SKM-1 (cell line): ENCODE measurements around the gene ITM2C.

ENCODE experiments used
- DNase-seq: peaks from one replicate; lab custom pipeline; 2025; ENCODE audit not compliant: unreplicated experiment; lab: John Stamatoyannopoulos, UW

Gene ITM2C

DNA sequence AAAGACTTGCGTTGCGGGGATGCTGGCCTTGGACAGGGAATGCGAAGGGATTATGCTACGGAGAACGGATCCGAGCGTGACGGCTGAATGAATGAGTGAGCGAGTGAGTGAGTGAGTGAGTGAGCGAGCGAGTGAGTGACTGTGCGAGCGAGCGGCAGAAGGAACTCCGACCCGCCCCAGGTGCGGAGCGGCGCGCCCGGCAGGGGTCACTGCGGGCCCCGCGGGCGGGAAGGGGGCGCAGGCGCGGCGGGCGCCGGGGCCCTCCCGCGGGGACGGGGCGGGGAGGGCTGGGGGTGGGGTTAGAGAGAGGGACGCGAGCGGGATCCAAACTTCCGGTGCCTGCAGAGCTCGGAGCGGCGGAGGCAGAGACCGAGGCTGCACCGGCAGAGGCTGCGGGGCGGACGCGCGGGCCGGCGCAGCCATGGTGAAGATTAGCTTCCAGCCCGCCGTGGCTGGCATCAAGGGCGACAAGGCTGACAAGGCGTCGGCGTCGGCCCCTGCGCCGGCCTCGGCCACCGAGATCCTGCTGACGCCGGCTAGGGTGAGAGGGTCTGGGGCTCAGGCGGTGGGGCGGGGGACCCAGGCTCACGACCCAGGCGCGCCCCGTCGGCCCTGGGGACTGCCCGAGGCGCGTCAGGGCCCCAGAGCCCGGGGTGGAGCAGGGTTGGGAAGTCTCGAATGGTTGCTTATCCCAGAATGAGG is at the start of gene ITM2C:
TSS of gene ITM2C (plus strand) at position 338 of the 702 bp plus-strand sequence. CDS start at position 422, 84 bp downstream.
- peak; percentile 72 for DNase-seq

GRCh38 chr2:230815088-230815487 is 49.7 kb upstream of the ITM2C start:
- no peak for DNase-seq

- DNase-seq: no peak
These were observed 48.0 kb upstream of the ITM2C start for GRCh38 chr2:230816735-230817134.

GRCh38 chr2:230819433-230819832 is 45.3 kb upstream of the ITM2C start:
- no peak for DNase-seq

DNA sequence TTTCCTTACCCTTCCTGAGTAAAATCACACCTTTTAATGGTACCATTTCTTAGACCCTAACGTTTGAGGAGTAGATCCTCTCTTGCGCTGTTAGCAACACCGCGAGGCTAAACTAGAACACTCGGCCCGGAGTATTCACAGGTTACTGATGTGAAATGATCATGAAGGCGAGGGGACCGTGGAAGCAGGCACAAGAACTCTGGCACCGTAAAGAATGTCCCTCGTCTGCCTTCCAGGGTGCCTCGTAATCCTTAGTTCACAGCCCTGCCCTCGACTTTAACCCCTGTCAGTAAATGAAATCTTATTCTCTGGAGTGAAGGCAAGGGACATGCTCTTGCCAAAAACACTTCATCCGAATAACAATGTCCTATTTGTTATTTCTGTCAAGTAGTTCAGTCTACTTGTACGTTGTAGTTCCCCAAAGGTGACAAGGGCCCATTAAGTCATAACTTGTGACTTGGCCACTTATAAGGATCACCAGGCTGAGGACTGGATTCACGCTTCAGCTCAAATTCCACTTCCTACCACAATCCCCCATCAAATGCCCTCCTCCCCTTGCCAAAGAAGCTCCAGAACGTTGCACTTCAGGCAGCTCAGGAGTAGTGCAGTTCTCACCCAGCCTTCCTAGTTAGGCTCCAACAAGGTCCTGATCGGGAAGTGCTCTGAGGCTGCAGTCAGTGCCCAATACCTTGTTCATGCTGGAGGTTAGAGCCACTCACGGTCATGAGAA is 43.3 kb upstream of the ITM2C start:
- DNase-seq: no peak

- DNase-seq: no peak
These were observed 42.7 kb upstream of the ITM2C start for GRCh38 chr2:230821991-230822520.

GRCh38 chr2:230823264-230823964 is 41.3 kb upstream of the ITM2C start:
- no peak for DNase-seq

GRCh38 chr2:230824406-230824978 is 40.2 kb upstream of the ITM2C start:
- DNase-seq: peak; percentile 67

DNA sequence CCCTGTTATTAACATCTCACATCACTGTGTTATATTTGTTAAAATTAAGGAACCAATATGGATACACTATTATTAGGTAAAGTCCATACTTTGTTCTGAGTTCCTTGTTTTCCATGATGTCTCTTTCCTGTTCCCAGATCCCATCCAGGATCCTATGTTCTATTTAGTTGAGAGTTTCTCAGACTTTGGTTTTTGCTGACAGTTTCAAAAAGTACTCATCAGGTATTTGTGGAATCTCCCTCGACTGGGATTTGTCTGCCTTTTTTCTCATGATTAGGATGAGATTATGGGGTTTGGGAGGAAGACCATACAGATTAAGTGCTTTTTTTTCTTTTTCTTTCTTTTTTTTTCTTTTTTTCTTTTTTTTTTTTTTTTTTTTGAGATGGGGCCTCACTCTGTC is 39.4 kb upstream of the ITM2C start:
- no peak for DNase-seq

DNA sequence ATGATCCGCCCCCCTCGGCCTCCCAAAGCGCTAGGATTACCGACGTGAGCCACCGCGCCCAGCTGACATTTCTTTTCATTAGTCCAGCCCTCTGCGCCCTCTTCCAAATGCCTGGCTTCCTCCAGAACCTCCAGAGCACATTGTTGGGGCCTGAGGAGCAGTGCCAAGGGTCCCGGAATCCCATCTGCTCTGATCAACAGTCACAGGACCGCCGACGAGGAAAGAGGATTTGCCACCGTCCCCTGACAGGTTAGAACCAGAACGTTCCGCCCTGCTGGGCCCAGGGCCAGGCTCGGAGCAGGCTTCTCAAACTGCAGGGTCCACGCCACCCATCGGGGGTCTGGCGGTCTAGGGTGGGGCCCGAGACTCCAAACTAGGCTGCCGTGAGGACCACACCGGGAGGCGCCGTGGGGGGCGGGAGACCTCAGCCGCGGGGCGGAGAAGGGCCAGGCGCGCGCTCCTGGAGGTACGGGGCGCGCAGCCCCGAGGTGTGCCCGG is 36.9 kb upstream of the ITM2C start:
- DNase-seq: no peak

DNA sequence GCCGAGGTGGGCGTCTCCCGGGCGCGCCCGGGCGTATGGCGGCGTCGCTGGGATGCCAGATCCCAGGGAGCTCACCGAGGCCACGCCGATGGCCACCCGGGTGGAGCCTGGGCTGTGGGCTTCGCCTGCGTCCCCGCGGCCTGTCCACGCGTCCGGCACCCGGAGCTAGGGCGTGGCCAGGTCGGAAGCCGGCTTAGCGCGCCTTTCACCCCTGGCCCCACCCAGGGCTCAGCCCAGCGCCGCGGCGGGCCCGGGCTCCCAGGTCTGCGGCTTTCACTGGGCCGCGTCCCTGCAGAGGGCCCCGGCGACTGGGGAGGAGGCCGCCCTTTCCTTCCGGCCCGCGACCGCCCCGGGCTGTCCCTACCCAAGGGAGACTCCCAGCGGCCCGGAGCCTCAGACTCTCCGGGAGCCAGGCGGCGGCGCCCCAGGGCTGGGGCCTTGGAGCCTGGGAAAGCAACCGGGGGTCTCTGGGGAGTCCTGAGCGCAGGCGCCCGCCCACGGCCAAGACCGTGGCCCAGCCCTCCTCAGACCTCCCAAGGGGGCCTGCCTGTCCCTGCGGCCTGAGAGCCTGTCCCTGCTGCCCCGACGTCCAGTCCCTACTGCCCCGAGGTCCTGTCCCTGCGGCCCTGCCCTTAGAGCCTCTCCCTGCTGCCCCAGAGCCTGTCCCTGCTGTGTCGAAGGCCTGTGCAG is 36.3 kb upstream of the ITM2C start:
- no peak for DNase-seq

DNA sequence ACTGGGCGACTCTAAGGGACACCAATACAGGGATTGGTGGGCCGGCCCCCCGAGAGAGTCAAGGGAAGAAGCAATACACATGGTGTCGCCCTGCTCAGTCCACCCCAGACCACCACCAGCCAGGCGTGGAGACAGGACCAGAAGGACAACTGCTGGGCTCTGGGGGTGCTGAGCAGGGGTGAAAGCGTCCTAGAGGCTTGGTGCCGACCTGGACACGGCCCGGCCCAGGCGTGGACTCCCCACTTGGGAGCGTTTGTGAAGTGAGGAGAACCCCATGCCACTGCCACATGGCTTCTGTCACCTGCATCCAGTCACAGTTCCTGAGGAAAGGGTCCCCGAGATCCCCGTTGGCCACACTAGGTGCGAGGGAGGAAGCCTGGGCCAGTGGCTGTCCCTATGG is 35.4 kb upstream of the ITM2C start:
- DNase-seq: no peak

DNA sequence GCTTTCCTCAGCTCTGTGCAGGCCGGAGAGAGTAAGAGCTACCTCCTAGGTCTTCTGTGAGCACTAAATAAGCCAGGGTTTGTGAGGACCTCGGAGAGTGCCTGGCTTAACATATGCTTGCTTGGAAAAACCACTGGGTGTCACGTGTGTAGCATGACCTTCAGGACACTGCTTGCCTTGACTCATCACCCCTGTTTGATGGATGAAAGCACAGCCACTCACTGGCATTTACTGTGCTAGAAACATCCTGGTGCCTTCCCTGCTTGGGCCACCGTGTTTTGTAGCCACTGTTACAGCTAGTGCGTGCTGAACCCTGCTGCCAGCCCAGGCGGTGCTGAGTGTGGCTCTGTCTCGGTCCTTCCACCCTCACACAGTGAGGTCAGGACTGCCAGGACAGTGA is 34.8 kb upstream of the ITM2C start:
- DNase-seq: no peak

DNA sequence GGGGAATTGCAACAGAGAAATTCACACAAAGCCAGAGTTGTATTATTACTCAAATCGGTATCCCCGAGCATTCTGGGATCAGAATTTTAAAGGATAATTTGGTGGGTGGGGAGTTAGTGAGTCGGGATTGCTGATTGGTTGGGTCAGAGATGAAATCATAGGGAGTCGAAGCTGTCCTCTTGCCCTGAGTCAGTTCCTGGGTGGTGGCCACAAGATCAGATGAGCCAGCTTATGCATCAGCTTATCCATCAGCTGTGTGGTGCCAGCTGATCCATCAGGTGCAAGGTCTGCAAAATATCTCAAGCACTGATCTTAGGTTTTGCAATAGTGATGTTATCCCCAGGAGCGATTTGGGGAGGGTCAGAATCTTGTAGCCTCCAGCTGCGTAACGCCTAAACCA is 34.3 kb upstream of the ITM2C start:
- DNase-seq: no peak

GRCh38 chr2:230840301-230840700 is 24.4 kb upstream of the ITM2C start:
- no peak for DNase-seq

DNA sequence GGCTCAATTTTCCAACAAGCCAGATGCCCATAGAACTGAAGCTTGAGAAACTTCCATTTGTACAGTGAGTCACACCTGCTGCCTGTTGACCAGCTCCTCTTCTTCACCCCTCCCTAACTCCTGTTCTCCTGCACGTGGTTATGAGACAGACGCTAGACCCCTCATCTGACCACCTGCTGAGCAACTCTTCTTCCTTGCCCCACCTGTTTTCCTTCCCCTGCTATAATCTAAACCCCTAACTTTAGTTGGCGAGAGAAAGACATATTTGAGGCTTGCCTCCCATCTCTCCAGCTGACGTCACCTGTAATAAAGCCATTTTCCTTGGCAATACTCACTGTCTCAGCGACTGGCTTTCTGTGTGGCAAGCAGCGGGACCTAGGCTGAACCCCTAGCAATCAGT is 22.3 kb upstream of the ITM2C start:
- DNase-seq: no peak

DNA sequence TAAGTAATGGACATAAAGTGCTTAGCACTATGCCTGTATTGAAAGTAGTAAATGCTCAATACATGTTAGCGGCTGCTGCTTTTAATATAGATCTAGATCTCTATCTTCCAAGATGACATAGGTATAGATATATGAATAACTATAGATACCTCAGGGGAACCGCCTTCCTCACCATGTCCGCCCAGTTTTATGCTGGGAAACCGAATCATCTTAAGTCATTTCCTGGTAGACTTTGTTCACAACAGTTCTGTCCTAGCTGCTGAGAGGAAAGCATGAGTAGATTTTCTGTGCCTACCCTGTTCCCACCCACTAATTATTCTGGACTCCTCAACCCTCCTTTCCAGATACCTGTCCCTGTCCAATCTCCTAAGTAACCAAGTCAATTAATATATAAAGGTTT is 21.6 kb upstream of the ITM2C start:
- no peak for DNase-seq

DNA sequence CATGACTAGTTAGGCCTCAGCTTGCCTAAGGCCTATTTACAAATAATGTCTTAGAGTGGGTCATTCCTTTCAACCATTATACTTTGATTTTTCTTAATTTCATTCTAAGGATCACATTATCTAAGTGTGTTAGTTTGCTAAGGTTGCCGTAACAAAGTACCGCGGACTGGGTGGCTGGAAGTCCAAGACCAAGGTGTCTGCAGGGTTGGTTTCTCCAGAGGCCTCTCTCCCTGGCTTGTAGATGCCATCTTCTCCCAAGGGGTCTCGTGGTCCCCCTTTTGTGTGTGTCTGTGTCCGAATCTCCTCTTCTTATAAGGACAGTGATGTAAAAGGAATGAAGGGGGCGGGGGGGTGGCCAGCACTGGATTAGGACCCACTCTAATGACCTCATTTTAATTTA is 18.4 kb upstream of the ITM2C start:
- DNase-seq: no peak

DNA sequence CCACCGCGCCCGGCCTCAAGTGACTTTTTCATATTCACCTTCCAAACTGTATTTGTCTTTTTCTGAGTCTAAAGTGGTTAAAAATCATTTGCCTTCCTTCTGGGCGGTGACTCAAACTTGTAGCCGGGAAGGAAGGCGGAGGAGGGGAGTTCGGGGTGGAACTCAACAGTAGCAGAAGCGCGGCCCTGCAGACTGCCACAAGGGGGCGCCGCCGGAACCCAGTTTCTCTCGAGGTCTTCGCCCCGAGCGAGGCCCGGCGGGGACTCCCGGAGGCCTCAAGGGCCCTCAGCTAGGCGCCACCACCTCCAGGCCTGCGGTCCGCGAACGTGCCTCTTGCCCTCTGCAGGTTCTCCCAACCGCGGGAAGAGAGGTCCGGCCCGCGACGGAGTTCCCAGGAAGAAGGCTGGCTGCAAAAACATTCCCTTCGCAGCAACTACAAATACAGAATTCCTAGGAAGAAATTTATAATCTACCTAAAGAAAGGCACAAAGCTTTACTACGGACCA is 16.8 kb upstream of the ITM2C start:
- DNase-seq: peak; percentile 72

- peak; percentile 15 for DNase-seq
These were observed 14.9 kb upstream of the ITM2C start for GRCh38 chr2:230849633-230850357.
